ENCODE data around the gene MCRIP1.

The MCRIP1 gene

DNA sequence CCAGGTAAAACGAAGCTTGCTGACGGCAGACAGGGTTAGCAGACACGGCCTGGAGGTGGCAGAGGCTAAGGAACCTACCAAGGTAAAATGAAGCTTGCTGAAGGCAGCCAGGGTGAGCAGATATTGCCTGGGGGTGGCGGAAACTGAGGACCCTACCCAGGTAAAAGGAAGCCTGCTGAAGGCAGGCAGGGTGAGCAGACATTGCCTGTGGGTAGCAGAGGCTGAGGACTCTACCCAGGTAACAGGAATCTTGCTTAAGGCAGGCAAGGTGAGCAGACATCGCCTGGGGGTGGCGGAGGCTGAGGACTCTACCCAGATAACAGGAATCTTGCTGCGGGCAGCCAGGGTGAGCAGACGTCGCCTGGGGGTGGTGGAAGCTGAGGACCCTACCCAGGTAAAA is 31.8 kb downstream of the MCRIP1 start:
- Histone ChIP-seq H3F3A (ENCODE audit: insufficient read depth, low read length) (no peaks in the 10 kb centered on the region), H3K4me3 (ENCODE audit: low read depth, low read length, poor library complexity, severe bottlenecking) (no peak overlapping the region), H3K9me2 (ENCODE audit: low read depth, low read length) (no peaks in the 10 kb centered on the region), H3K79me2 (ENCODE audit: insufficient read depth, low read length) (no peaks in the 10 kb centered on the region), H3K36me3 (ENCODE audit: insufficient read depth, low read length) (no peaks in the 10 kb centered on the region), H3K9ac (ENCODE audit: low read length) (no peak overlapping the region), H3K4me2 (ENCODE audit: low read length) (no peak overlapping the region), H3K27ac (ENCODE audit: low read depth, low read length, poor library complexity, severe bottlenecking) (no peak overlapping the region), H4K20me1 (ENCODE audit: insufficient read depth, low read length) (no peaks in the 10 kb centered on the region), H3K27me3 (ENCODE audit: insufficient read depth, low read length) (peaks cover 22% of the 10 kb centered on the region), H2AFZ (ENCODE audit: low read length) (no peak overlapping the region), H3K9me3 (ENCODE audit: low read length) (no peaks in the 10 kb centered on the region; the same call in 1 of the 2 replicates), H3K4me1 (ENCODE audit: insufficient read depth, low read length, severe bottlenecking) (no peaks in the 10 kb centered on the region)
- no peak for TF ChIP-seq EZH2 (IDR thresholded peaks at IDR 0.05; ENCODE audit: borderline replicate concordance, low read length)
- TF ChIP-seq CTCF (IDR thresholded peaks at IDR 0.05; ENCODE audit: low read length) = no peak

DNA sequence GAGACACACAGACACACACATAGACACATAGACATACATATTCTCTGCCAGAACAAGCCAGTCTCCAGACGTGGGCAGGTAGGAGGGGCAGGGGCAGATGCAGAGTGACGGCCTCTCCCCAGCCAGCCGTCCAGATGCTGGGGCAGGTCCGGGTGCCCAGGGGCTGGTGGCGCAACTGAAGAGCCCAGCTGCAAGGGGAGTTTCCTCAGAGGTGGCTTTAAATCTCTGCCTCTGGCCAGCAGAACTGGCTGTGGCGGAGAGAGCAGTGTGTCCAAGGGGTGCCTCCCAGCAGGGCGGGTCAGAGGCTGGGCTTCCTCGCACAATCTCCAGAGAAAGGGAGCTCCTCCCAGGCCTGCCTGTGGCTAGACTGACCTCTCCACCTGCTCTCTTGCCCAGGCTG is 38.6 kb downstream of the MCRIP1 start:
- H3K4me3 ChIP-seq (ENCODE audit: low read depth, low read length, poor library complexity, severe bottlenecking) = no peak overlapping the region
- no peaks in the 10 kb centered on the region for H3K79me2 ChIP-seq (ENCODE audit: insufficient read depth, low read length)
- no peaks in the 10 kb centered on the region for H3F3A ChIP-seq (ENCODE audit: insufficient read depth, low read length)
- no peak overlapping the region for H3K27ac ChIP-seq (ENCODE audit: low read depth, low read length, poor library complexity, severe bottlenecking)
- H3K36me3 ChIP-seq (ENCODE audit: insufficient read depth, low read length) = no peaks in the 10 kb centered on the region
- H3K4me2 ChIP-seq (ENCODE audit: low read length) = no peak overlapping the region
- H2AFZ ChIP-seq (ENCODE audit: low read length) = no peak overlapping the region
- no peaks in the 10 kb centered on the region for H3K4me1 ChIP-seq (ENCODE audit: insufficient read depth, low read length, severe bottlenecking)
- no peaks in the 10 kb centered on the region for H3K9me2 ChIP-seq (ENCODE audit: low read depth, low read length)
- no peaks in the 10 kb centered on the region; the same call in 1 of the 2 replicates for H3K27me3 ChIP-seq (ENCODE audit: insufficient read depth, low read length)
- no peaks in the 10 kb centered on the region for H4K20me1 ChIP-seq (ENCODE audit: insufficient read depth, low read length)
- no peak for TF ChIP-seq EZH2 (IDR thresholded peaks at IDR 0.05; ENCODE audit: borderline replicate concordance, low read length)
- TF ChIP-seq CTCF (IDR thresholded peaks at IDR 0.05; ENCODE audit: low read length) = no peak
- H3K9me3 ChIP-seq (ENCODE audit: low read length) = no peaks in the 10 kb centered on the region
- H3K9ac ChIP-seq (ENCODE audit: low read length) = no peak overlapping the region

DNA sequence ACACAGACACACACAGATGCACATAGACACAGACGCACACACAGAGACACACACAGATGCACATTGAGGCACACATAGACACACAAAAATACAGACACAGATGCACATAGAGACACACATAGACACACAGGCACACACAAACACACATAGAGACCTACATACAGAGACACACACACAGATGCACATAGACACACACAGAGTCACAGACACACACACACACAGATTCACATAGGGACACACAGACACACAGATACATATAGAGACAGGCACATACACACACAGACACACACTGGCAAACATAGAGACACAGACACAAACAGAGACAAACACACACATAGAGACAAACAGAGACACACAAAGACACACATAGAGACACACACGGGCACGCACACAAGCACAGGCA is 39.0 kb downstream of the MCRIP1 start:
- no peaks in the 10 kb centered on the region for H3K9me3 ChIP-seq (ENCODE audit: low read length)
- no peak overlapping the region for H3K4me3 ChIP-seq (ENCODE audit: low read depth, low read length, poor library complexity, severe bottlenecking)
- H3K9ac ChIP-seq (ENCODE audit: low read length) = no peak overlapping the region
- H3K4me2 ChIP-seq (ENCODE audit: low read length) = no peak overlapping the region
- no peak overlapping the region for H2AFZ ChIP-seq (ENCODE audit: low read length)
- TF ChIP-seq EZH2 (IDR thresholded peaks at IDR 0.05; ENCODE audit: borderline replicate concordance, low read length) = no peak
- no peak for TF ChIP-seq CTCF (IDR thresholded peaks at IDR 0.05; ENCODE audit: low read length)
- no peaks in the 10 kb centered on the region for H3F3A ChIP-seq (ENCODE audit: insufficient read depth, low read length)
- no peaks in the 10 kb centered on the region for H3K4me1 ChIP-seq (ENCODE audit: insufficient read depth, low read length, severe bottlenecking)
- no peaks in the 10 kb centered on the region for H3K27me3 ChIP-seq (ENCODE audit: insufficient read depth, low read length)
- H3K9me2 ChIP-seq (ENCODE audit: low read depth, low read length) = no peaks in the 10 kb centered on the region
- no peaks in the 10 kb centered on the region for H4K20me1 ChIP-seq (ENCODE audit: insufficient read depth, low read length)
- H3K27ac ChIP-seq (ENCODE audit: low read depth, low read length, poor library complexity, severe bottlenecking) = no peak overlapping the region
- no peaks in the 10 kb centered on the region for H3K79me2 ChIP-seq (ENCODE audit: insufficient read depth, low read length)
- H3K36me3 ChIP-seq (ENCODE audit: insufficient read depth, low read length) = no peaks in the 10 kb centered on the region

Measured in OCI-LY1 (cell line).